HG02571 (cell line): ENCODE results near the gene MFAP1.
A peak's percentile ranks its signal among the peaks of the same experiment; 100 is the strongest.
"Not testable (repeated sequence)": the region's sequence is repeated elsewhere in the genome, so short reads cannot be mapped to it uniquely, and the experiment has no call there.

ENCODE experiments used
- ATAC-seq: cut with Tn5 transposase; IDR thresholded peaks from one replicate; pipeline ENCODE4 v1.9.1; 2021; ENCODE audit warnings: mild to moderate bottlenecking, moderate library complexity; ENCODE audit not compliant: unreplicated experiment

The MFAP1 gene

GRCh38 chr15:43824302-43825246 lies at the start of gene MFAP1:
Gene MFAP1 (minus strand): TSS chr15:43824690. CDS start chr15:43824569, 121 bp downstream.
- peak; percentile 75 for ATAC-seq

- ATAC-seq: no peak
Observed at GRCh38 chr15:43873651-43874050, 49.2 kb upstream of the MFAP1 start.

GRCh38 chr15:43872416-43873020 lies 48.0 kb upstream of the MFAP1 start:
- no peak for ATAC-seq

GRCh38 chr15:43871835-43872234 lies 47.3 kb upstream of the MFAP1 start:
- no peak for ATAC-seq

- no peak for ATAC-seq
Observed at GRCh38 chr15:43868406-43868805, 43.9 kb upstream of the MFAP1 start.

- no peak for ATAC-seq
Observed at GRCh38 chr15:43867096-43867495, 42.6 kb upstream of the MFAP1 start.

GRCh38 chr15:43866636-43867035 lies 42.1 kb upstream of the MFAP1 start:
- not testable (repeated sequence) for ATAC-seq

- ATAC-seq: no peak
Observed at GRCh38 chr15:43859546-43859945, 35.1 kb upstream of the MFAP1 start.

GRCh38 chr15:43854801-43855200 lies 30.3 kb upstream of the MFAP1 start:
- ATAC-seq: no peak

- ATAC-seq: no peak
Observed at GRCh38 chr15:43852607-43853006, 28.1 kb upstream of the MFAP1 start.

- no peak for ATAC-seq
Observed at GRCh38 chr15:43851251-43851650, 26.8 kb upstream of the MFAP1 start.

- ATAC-seq: no peak
Observed at GRCh38 chr15:43845421-43845820, 20.9 kb upstream of the MFAP1 start.

- ATAC-seq: not testable (repeated sequence)
Observed at GRCh38 chr15:43832485-43832884, 8.0 kb upstream of the MFAP1 start.

- not testable (repeated sequence) for ATAC-seq
Observed at GRCh38 chr15:43831519-43832052, 7.1 kb upstream of the MFAP1 start.

GRCh38 chr15:43830691-43831275 lies 6.3 kb upstream of the MFAP1 start:
- not testable (repeated sequence) for ATAC-seq

- ATAC-seq: not testable (repeated sequence)
Observed at GRCh38 chr15:43829951-43830540, 5.6 kb upstream of the MFAP1 start.

- ATAC-seq: no peak
Observed at GRCh38 chr15:43828061-43828657, 3.7 kb upstream of the MFAP1 start.

GRCh38 chr15:43826508-43827341 lies 2.2 kb upstream of the MFAP1 start, which contains the start of gene WDR76:
Gene WDR76 (plus strand): TSS chr15:43827002. CDS start chr15:43827033, 31 bp downstream.
- peak; percentile 59 for ATAC-seq

- no peak for ATAC-seq
Observed at GRCh38 chr15:43826029-43826507, 1.6 kb upstream of the MFAP1 start.
